ENCODE results near the gene CPNE9. TPM values are rescaled to one million over a fixed set of nuclear protein-coding genes. Genes with fewer than 3 reads are reported as not detected.

CPNE9 gene
- total and polyA plus RNA-seq, 2 of the 13 experiments (the other 11 are each of a cell fraction or from before 2014, with no cell fraction given) = 0.20 TPM; not detected in 1

- no TSS peak for BruUV-seq (replicated peaks)
- H3K4me3 ChIP-seq (replicated peaks in 1 of 3; ENCODE audit: insufficient read depth in 1 of 3, low read depth in 2 of 3, low read length in 3 of 3) = no peak overlapping the region
- H4K20me1 ChIP-seq (ENCODE audit: insufficient read depth, low read length) = peaks cover 3% of the 10 kb centered on the region; the same call in 1 of the 2 replicates
- H3K9ac ChIP-seq (ENCODE audit: insufficient read depth, low read depth, low read length) = no peak overlapping the region
- ATAC-seq (no peak), FAIRE-seq (no peak), DNase-seq (ENCODE audit: low spot score) (no peak)
- H3K36me3 ChIP-seq (replicated peaks in 1 of 2; ENCODE audit: control insufficient read depth in 1 of 2, insufficient read depth in 2 of 2, low read length in 2 of 2) = peaks cover 48 to 84% of the 10 kb centered on the region in 2 experiments
- no peaks in the 10 kb centered on the region for H3K9me3 ChIP-seq (ENCODE audit: low read length)
- 96% methylated on average over 9 of the region's 9 CpGs for WGBS (ENCODE audit: low lambda C conversion rate)
- no peaks in the 10 kb centered on the region for H3K27me3 ChIP-seq (ENCODE audit: control insufficient read depth in 1 of 2, insufficient read depth in 2 of 2, low read length in 2 of 2)
- H3K4me2 ChIP-seq (ENCODE audit: low read depth, low read length) = no peak overlapping the region
- H3K79me2 ChIP-seq (ENCODE audit: insufficient read depth, low read length) = no peaks in the 10 kb centered on the region
- intact Hi-C loops (cut with micrococcal nuclease; ENCODE audit: unreplicated experiment) (no loop called here), in situ Hi-C loops (cut with HindIII; ENCODE audit: extremely low pct_ligation_motif_present, low pct_unique_long_range_greater_than_20kb) (no loop called here)
- H3K27ac ChIP-seq (ENCODE audit: extremely low read length, insufficient read depth, low read length) = no peak overlapping the region
- POLR2A ChIA-PET = no interaction called here
- CTCF ChIA-PET (ENCODE audit: low intra/inter-chr PET ratio, low total read pairs) = no interaction called here
- H3K4me1 ChIP-seq (ENCODE audit: insufficient read depth, low read length) = peaks cover 12% of the 10 kb centered on the region
- TF ChIP-seq EEA1 (CRISPR knock-in tag; IDR thresholded peaks at IDR 0.05; ENCODE audit: borderline replicate concordance) = no peak
- TF ChIP-seq ZNF430 (CRISPR knock-in tag; IDR thresholded peaks at IDR 0.05) = no peak
- TF ChIP-seq THAP7 (CRISPR knock-in tag; IDR thresholded peaks at IDR 0.05) = no peak
- TF ChIP-seq XRCC5 (optimal IDR thresholded peaks at IDR 0.05; ENCODE audit: low read length) = no peak
- TF ChIP-seq SP1 (IDR thresholded peaks at IDR 0.05) = no peak
- no peak for TF ChIP-seq SP1 (CRISPR knock-in tag; IDR thresholded peaks at IDR 0.05)
- TF ChIP-seq ZNF761 (CRISPR knock-in tag; conservative IDR thresholded peaks at IDR 0.05) = no peak
- no peak for TF ChIP-seq SMAD3 (CRISPR knock-in tag; IDR thresholded peaks at IDR 0.05)
- TF ChIP-seq DMAP1 (CRISPR knock-in tag; IDR thresholded peaks at IDR 0.05) = no peak
- no peak for TF ChIP-seq ZSCAN30 (CRISPR knock-in tag; IDR thresholded peaks at IDR 0.05)
- no peak for TF ChIP-seq ZNF710 (CRISPR knock-in tag; IDR thresholded peaks at IDR 0.05; ENCODE audit: borderline replicate concordance)
- no peak for TF ChIP-seq ZKSCAN1 (IDR thresholded peaks at IDR 0.05; ENCODE audit: low read length)
- TF ChIP-seq HNRNPL (IDR thresholded peaks at IDR 0.05; ENCODE audit: low read depth, low read length) = no peak
- no peak for TF ChIP-seq ZUFSP (CRISPR knock-in tag; IDR thresholded peaks at IDR 0.05; ENCODE audit: borderline replicate concordance)
- TF ChIP-seq ZNF773 (CRISPR knock-in tag; IDR thresholded peaks at IDR 0.05; ENCODE audit: borderline replicate concordance) = no peak
- TF ChIP-seq ZNF512 (CRISPR knock-in tag; IDR thresholded peaks at IDR 0.05) = no peak
- H2AFZ ChIP-seq (ENCODE audit: low read length) = no peak overlapping the region
Measured at GRCh38 chr3:9686050-9686550, 17.5 kb upstream of the CPNE9 start.

All from HepG2 (cell line).